ENCODE measurements around the gene EPAS1.

The EPAS1 gene

DNA sequence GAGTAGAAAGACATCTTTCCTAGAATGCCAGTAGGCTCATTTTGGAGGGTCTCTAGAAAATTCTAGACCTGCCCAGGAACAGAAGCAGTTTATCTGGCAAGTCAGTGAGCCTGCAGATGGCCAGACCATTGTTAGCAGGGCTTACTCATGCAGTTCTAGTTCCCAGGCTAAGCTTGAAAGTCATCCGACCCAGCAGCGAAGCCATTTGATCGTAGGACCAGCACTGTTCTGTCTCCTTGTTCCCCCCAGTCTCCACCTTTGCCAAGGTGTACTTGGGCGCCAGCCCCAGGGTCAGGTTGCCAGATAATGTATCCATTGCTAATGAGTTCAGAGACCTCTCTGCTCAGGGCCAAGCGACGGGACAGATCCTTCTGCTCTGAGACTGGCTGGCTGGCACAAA, 70.1 kb downstream of the EPAS1 start:
- DNase-seq, result no peak

- DNase-seq, result no peak
These were observed 71.2 kb downstream of the EPAS1 start for GRCh38 chr2:46368401-46368800.

DNA sequence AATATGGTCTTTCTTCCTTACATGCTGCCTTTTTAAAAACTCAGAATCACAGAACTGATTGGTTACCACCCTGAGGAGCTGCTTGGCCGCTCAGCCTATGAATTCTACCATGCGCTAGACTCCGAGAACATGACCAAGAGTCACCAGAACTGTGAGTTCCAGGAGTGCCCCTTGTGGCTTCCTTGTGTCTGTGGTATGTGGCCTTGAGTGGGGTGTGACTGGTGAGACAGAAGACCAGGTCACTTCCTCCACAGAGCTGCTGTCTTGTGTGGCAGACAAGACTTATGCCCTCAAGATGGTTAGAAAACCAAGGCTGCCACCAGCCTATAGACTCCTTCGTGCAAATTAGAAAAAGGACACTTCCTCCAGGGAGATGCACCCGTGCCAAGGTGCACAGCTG, 72.6 kb downstream of the EPAS1 start:
- no peak for DNase-seq

GRCh38 chr2:46371854-46372253, 74.6 kb downstream of the EPAS1 start:
- DNase-seq, result no peak

DNA sequence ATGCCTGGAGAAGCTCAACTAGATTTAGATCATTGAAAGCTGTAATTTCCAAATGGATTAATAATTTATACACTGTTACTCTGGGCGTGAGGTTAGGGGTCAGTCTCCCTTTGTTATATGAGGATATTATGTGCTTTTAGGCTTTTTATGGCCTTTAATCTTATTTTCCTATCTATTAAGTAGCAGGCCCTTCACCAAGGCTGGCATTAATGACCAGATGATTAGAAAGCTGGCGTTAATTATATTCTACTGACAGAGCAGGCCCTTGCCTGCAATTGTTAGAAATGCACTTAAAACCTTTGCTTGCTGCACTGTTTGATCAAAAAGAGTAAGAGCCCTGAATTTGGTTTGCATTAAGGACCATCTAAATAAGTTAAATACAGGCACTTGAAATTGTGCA, 75.3 kb downstream of the EPAS1 start:
- DNase-seq, result no peak

GRCh38 chr2:46373238-46373637, 76.0 kb downstream of the EPAS1 start:
- DNase-seq, result no peak

- DNase-seq, result no peak
These were observed 78.4 kb downstream of the EPAS1 start for GRCh38 chr2:46375566-46376125.

- no peak for DNase-seq
These were observed 79.4 kb downstream of the EPAS1 start for GRCh38 chr2:46376586-46376985.

DNA sequence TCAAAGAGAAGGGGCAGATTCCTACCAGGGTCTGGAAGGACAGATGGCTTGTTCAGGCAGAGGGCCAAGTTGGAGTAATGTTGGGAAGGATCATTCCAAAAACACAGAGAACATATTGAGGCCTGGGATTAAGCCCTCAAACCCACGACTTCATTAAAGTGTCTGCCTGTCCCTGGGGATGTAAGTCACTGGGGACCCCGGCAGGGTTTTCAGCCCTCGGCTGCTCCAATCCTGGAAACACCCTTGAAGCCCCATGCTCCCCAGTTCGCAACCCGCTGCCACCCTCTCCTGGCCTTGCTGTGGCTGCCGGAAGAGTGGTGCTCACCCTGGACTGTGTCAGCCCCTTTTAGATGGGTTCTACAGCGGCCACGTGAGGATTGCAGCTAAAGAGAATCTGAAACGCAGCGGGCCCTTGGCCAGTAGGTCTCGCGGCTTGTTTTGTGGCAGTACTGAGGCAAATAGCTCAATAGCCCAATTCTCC, 79.9 kb downstream of the EPAS1 start:
- no peak for DNase-seq

GRCh38 chr2:46377666-46378560, 80.7 kb downstream of the EPAS1 start:
- no peak for DNase-seq

- no peak for DNase-seq
These were observed 81.4 kb downstream of the EPAS1 start for GRCh38 chr2:46378616-46379015.

- peak; percentile 32 for DNase-seq
These were observed 82.2 kb downstream of the EPAS1 start for GRCh38 chr2:46379213-46380037.

DNA sequence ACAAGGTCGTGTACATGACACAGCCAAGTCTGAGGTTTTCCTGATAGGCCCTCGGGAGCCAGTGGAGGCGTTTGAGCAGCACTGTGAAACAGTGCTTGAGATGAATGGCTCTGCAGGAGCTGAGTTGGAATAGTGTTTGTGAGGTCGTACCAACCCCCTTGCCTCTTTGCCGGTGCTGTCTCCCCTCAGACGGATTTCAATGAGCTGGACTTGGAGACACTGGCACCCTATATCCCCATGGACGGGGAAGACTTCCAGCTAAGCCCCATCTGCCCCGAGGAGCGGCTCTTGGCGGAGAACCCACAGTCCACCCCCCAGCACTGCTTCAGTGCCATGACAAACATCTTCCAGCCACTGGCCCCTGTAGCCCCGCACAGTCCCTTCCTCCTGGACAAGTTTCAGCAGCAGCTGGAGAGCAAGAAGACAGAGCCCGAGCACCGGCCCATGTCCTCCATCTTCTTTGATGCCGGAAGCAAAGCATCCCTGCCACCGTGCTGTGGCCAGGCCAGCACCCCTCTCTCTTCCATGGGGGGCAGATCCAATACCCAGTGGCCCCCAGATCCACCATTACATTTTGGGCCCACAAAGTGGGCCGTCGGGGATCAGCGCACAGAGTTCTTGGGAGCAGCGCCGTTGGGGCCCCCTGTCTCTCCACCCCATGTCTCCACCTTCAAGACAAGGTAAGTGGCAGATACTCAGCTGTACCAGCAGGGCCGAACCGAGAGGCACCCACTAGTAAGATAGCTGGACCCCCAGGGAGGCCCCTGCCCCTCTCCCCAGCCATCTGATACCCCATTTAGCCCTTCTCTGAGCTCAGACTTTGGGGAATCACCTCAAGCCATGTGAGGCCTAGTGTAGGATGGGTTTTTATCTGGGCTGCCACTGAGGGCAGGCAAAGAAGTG, 83.1 kb downstream of the EPAS1 start:
- DNase-seq, result no peak

DNA sequence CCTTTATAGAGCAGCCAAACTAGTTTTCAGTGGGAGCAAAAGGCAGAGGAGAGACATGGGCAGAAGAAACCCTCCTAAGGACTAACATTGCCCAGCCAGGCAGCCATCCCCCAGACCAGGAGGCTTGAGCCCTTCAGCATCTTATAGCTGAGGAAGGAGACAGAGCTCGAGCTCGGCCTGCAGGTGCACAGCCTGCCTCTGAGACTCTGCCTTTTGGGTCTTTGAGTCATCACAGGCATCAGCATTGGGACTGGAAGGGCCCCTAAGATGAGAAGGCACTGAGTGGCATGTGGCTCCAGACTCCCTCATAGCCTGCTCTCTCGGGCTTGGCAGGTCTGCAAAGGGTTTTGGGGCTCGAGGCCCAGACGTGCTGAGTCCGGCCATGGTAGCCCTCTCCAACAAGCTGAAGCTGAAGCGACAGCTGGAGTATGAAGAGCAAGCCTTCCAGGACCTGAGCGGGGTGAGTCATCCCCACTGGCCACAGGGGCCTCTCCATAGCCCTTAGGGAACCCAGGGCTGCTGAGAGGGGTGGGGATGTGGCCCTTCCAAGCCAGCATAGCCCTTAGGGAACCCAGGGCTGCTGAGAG, 84.1 kb downstream of the EPAS1 start:
- DNase-seq, result no peak

DNA sequence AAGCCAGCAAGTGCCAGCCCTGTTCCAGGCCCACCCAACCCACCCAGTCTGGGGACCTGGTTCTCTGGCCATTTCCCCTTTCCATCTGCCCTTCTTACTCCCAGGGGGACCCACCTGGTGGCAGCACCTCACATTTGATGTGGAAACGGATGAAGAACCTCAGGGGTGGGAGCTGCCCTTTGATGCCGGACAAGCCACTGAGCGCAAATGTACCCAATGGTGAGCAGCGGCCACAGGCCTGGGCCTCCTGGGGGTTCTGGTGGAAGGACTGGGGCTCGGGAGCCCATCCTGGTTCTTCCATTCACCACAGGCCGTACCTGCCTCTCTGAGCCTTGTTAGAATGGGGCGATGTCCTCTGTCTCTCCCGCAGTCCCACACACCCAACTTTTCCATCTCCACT, 84.7 kb downstream of the EPAS1 start:
- no peak for DNase-seq

- DNase-seq, result no peak
These were observed 85.3 kb downstream of the EPAS1 start for GRCh38 chr2:46382331-46383112.

DNA sequence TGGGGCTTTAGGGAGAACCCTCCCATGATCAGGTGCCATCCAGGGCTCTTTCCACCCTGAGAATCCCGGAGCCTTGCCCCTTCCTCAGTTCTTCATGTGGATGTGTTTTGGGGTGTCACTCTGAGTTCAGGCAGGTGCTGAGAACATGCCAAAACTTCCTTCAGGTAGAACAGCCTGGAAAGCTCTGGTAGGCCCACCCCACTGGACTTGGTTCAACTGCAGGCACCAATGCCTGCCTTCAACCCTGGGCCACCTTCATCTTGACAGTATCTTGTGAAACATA, 85.8 kb downstream of the EPAS1 start:
- DNase-seq, result no peak

DNA sequence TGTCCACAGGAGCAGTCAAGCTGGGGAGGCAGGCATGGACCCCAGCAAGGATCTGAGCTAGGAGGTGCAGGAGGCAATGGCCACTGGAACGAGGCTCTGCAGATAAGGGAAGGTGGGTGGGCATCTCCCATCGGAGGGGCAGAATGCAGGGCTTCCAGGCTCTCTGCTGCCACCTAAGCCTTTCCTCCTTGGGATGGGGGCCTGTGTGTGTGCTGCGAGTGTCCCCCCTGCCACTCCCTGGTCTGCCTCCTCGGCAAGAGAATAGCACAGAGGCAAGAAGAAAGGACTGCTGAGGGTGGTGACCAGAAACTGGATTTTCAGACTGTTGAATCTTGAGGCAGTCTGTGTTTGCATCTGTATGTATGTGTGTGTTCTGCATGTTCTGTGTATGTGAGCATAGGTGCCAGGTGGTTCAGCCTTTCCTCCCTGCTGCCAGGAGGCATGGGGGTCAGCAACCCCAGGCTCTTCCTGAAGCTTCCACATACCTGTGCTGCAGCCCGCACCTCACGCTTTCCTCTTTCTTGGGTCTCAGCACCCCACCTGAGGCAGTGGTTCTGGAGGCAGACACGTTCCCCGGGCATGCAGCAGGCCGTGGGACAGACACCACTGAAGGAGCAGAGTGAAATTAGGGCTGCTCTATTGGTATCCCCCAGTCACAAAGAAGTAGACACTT, 86.7 kb downstream of the EPAS1 start:
- no peak for DNase-seq

GRCh38 chr2:46384457-46384815, 87.2 kb downstream of the EPAS1 start:
- DNase-seq, result no peak

GRCh38 chr2:46385786-46386577, 88.8 kb downstream of the EPAS1 start:
- DNase-seq, result peak; percentile 26
